ENCODE measurements around the gene RPS27.

GRCh38 chr1:153973525-153973924, 17.0 kb upstream of the RPS27 start:
- TF ChIP-seq CTCF (IDR thresholded peaks at IDR 0.05): no peak
- TF ChIP-seq POLR2A (IDR thresholded peaks at IDR 0.05): no peak
- TF ChIP-seq POLR2AphosphoS5 (IDR thresholded peaks at IDR 0.05): no peak

Measured in prostate gland (tissue), 2 donors.